Esophagus squamous epithelium (tissue), 4 donors: ENCODE data around the gene DENND5B.

Experiments
- POLR2A ChIP-seq, 4 donors: fragments of 450-650 bp; IDR thresholded peaks; one replicate each; pipeline ENCODE4 v1.6.1; 2017; ENCODE audit warnings: antibody characterized with exemption in 4 of 4, mild to moderate bottlenecking in 4 of 4, moderate library complexity in 3 of 4
- TF ChIP-seq, protein P1 (sequence below), 6 experiments: fragments of 450-650 bp in 4 of 6; fragments of 200-600 bp in 2 of 6; sonication (generic) in 2 of 6; IDR thresholded peaks; one replicate each; pipeline ENCODE4 v1.5.1; 2016 to 2019; ENCODE audit warnings: antibody characterized with exemption in 6 of 6, mild to moderate bottlenecking in 4 of 6, moderate library complexity in 4 of 6

DNA sequence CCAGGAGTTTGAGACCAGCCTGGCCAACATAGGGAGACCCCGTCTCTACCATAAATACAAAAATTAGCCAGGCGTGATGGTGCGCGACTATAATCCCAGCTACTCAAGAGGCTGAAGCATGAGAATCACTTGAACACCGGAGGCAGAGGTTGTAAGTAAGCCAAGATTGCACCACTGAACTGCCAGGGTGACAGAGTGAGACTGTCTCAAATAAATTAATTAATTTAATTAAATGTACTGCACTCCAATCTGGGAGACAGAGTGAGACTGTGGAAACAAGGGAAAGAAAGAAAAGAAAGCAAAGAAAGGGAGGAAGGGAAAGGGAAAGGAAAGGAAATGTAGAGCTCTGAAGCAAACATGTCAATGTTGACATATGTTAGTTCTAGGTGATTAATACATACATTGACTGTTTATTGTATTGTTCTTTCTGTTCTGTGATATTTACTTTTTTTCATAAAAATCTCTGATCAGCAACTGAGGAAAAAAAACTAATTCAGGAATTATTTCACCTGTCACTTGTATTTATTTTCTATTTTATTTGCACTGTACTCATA, 99.6 kb downstream of the DENND5B start:
- TF ChIP-seq, protein P1, sequence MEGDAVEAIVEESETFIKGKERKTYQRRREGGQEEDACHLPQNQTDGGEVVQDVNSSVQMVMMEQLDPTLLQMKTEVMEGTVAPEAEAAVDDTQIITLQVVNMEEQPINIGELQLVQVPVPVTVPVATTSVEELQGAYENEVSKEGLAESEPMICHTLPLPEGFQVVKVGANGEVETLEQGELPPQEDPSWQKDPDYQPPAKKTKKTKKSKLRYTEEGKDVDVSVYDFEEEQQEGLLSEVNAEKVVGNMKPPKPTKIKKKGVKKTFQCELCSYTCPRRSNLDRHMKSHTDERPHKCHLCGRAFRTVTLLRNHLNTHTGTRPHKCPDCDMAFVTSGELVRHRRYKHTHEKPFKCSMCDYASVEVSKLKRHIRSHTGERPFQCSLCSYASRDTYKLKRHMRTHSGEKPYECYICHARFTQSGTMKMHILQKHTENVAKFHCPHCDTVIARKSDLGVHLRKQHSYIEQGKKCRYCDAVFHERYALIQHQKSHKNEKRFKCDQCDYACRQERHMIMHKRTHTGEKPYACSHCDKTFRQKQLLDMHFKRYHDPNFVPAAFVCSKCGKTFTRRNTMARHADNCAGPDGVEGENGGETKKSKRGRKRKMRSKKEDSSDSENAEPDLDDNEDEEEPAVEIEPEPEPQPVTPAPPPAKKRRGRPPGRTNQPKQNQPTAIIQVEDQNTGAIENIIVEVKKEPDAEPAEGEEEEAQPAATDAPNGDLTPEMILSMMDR (IDR thresholded peaks at IDR 0.05), result no peak
- no peak for TF ChIP-seq POLR2A (IDR thresholded peaks at IDR 0.05)
